SK-N-SH treated with all-trans-retinoic acid at 6 μM for 48 hours (cell line): ENCODE measurements around the gene MMADHC.

Experiments
- ATAC-seq: fragments of 200-7000 bp; cut with Tn5 transposase; 3 replicates; pipeline ENCODE4 v1.9.1; 2020; ENCODE audit warnings: mild to moderate bottlenecking, moderate library complexity
- ARNTL ChIP-seq: fragments of 450-650 bp; formaldehyde crosslinking; IDR thresholded peaks from 2 replicates; pipeline ENCODE4 v1.5.0; 2020; ENCODE audit warnings: low read depth, mild to moderate bottlenecking, moderate library complexity, borderline replicate concordance
- CSDC2 ChIP-seq: fragments of 250-450 bp; sonication (Bioruptor Pico); IDR thresholded peaks from 2 replicates; pipeline ENCODE4 v1.5.0; 2020; ENCODE audit warnings: mild to moderate bottlenecking, moderate library complexity
- CSRNP3 ChIP-seq: fragments of 250-450 bp; sonication (Bioruptor Pico); IDR thresholded peaks from 2 replicates; pipeline ENCODE4 v1.5.1; 2021; ENCODE audit warnings: mild to moderate bottlenecking, moderate library complexity
- ESRRG ChIP-seq: fragments of 250-450 bp; sonication (Bioruptor Pico); IDR thresholded peaks from 2 replicates; pipeline ENCODE4 v1.6.1; 2021; ENCODE audit warnings: mild to moderate bottlenecking
- GLIS3 ChIP-seq: fragments of 250-450 bp; sonication (Bioruptor Pico); IDR thresholded peaks from 2 replicates; pipeline ENCODE4 v1.5.0; 2020; ENCODE audit warnings: mild to moderate bottlenecking, moderate library complexity
- ISL1 ChIP-seq: fragments of 250-450 bp; sonication (Bioruptor Pico); IDR thresholded peaks from 2 replicates; pipeline ENCODE4 v2.1.2; 2022; ENCODE audit warnings: mild to moderate bottlenecking, moderate library complexity
- OSR1 ChIP-seq: fragments of 250-450 bp; sonication (Bioruptor Pico); IDR thresholded peaks from 2 replicates; pipeline ENCODE4 v1.8.0; 2022; ENCODE audit warnings: moderate library complexity, mild to moderate bottlenecking, inconsistent platforms
- PATZ1 ChIP-seq: fragments of 250-450 bp; sonication (Bioruptor Pico); IDR thresholded peaks from 2 replicates; pipeline ENCODE4 v1.8.0; 2020; ENCODE audit warnings: mild to moderate bottlenecking, moderate library complexity, borderline replicate concordance
- POU6F1 ChIP-seq: fragments of 250-450 bp; sonication (Bioruptor Pico); IDR thresholded peaks from 2 replicates; pipeline ENCODE4 v1.8.0; 2021; ENCODE audit warnings: low read depth, mild to moderate bottlenecking, moderate library complexity, borderline replicate concordance
- SNAI2 ChIP-seq: fragments of 250-450 bp; sonication (Bioruptor Pico); IDR thresholded peaks from 2 replicates; pipeline ENCODE4 v1.5.0; 2020; ENCODE audit warnings: mild to moderate bottlenecking, moderate library complexity
- TCF4 ChIP-seq: fragments of 250-450 bp; sonication (Bioruptor Pico); IDR thresholded peaks from 2 replicates; pipeline ENCODE4 v1.8.0; 2021; ENCODE audit warnings: mild to moderate bottlenecking, moderate library complexity, borderline replicate concordance
- TOX ChIP-seq: fragments of 250-450 bp; sonication (Bioruptor Pico); IDR thresholded peaks from 2 replicates; pipeline ENCODE4 v1.8.0; 2021; ENCODE audit warnings: mild to moderate bottlenecking, moderate library complexity, borderline replicate concordance
- TSHZ2 ChIP-seq: fragments of 250-450 bp; sonication (Bioruptor Pico); IDR thresholded peaks from 2 replicates; pipeline ENCODE4 v1.5.0; 2020; ENCODE audit warnings: mild to moderate bottlenecking, moderate library complexity
- ZC3H10 ChIP-seq: fragments of 250-450 bp; sonication (Bioruptor Pico); IDR thresholded peaks from 2 replicates; pipeline ENCODE4 v1.5.1; 2021; ENCODE audit warnings: mild to moderate bottlenecking, moderate library complexity
- ZFP3 ChIP-seq: fragments of 250-450 bp; sonication (Bioruptor Pico); IDR thresholded peaks from 2 replicates; pipeline ENCODE4 v1.5.0; 2020; ENCODE audit warnings: mild to moderate bottlenecking, moderate library complexity
- ZFP30 ChIP-seq: fragments of 450-650 bp; formaldehyde crosslinking; IDR thresholded peaks from 2 replicates; pipeline ENCODE4 v1.5.0; 2022; ENCODE audit warnings: mild to moderate bottlenecking, moderate library complexity
- ZNF565 ChIP-seq: fragments of 450-650 bp; formaldehyde crosslinking; conservative IDR thresholded peaks from 2 replicates; pipeline ENCODE4 v1.5.0; 2020; ENCODE audit warnings: low read depth, mild to moderate bottlenecking, moderate library complexity
- ZNF70 ChIP-seq: fragments of 450-650 bp; formaldehyde crosslinking; IDR thresholded peaks from 2 replicates; pipeline ENCODE4 v1.5.0; 2020; ENCODE audit warnings: mild to moderate bottlenecking, moderate library complexity

The MMADHC gene

DNA sequence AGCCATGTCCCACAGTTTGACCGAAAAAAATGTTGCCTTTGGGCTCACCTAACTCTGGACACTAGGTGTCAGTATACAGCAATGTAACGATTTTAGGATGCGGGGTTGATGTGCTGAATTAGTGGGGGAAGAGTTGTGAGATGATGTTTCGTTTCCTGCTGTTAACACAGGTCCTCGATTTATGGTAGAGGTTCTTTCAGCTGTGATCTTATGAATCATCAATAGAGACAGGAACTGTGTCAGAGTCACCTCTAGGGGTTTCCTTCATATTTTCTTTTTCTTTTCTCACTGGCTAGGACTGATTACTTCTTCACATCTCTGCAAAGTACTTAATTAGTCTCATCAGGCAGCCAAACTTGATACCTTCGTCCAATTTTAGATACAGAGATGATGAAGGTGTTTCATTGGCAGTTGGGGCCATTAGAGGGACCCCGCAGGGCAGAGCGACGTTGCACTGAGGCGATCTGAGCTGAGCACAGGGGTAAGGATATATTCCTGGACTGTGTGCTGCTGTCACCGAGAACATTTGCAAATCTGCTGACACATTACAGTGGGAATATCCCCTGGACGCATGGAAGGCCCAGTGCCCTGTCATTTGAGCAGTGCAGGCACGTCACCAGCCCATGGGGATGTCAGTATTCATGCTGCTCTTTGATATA is 10.2 kb upstream of the MMADHC start:
- ATAC-seq: peak; percentile 91
- TF ChIP-seq ZNF565 (CRISPR knock-in tag): no peak
- TF ChIP-seq ZNF70 (CRISPR knock-in tag): no peak
- TF ChIP-seq CSDC2 (CRISPR knock-in tag): no peak
- no peak for TF ChIP-seq ARNTL (CRISPR knock-in tag)
- TF ChIP-seq OSR1 (CRISPR knock-in tag): no peak
- TF ChIP-seq ZC3H10 (CRISPR knock-in tag): no peak
- TF ChIP-seq CSRNP3 (CRISPR knock-in tag): no peak
- no peak for TF ChIP-seq GLIS3 (CRISPR knock-in tag)
- TF ChIP-seq PATZ1: no peak
- TF ChIP-seq SNAI2: no peak
- no peak for TF ChIP-seq TCF4
- TF ChIP-seq ZFP30 (CRISPR knock-in tag): no peak
- no peak for TF ChIP-seq ESRRG (CRISPR knock-in tag)
- no peak for TF ChIP-seq POU6F1

GRCh38 chr2:149597050-149597667 is 9.6 kb upstream of the MMADHC start:
- TF ChIP-seq TSHZ2 (CRISPR knock-in tag) (no peak), POU6F1 (no peak), ZFP3 (no peak), ZFP30 (CRISPR knock-in tag) (no peak), PATZ1 (no peak), ISL1 (CRISPR knock-in tag) (no peak), ZC3H10 (CRISPR knock-in tag) (no peak), TCF4 (no peak), CSRNP3 (CRISPR knock-in tag) (no peak), SNAI2 (no peak), TOX (CRISPR knock-in tag) (no peak), ARNTL (CRISPR knock-in tag) (no peak), ZNF70 (CRISPR knock-in tag) (no peak)
- peak; percentile 14; the same call in 2 of the 3 replicates for ATAC-seq
